ENCODE results near the gene ECE1. TPM values are rescaled to one million over a fixed set of nuclear protein-coding genes. Genes with fewer than 3 reads are reported as not detected.

ECE1 gene
- total RNA-seq, 2 donors from 2014 or later: 99.0 to 149 TPM

GRCh38 chr1:21313886-21314721 is 23.8 kb upstream of the ECE1 start:
- no peak overlapping the region for H3K27ac ChIP-seq
- H3K4me3 ChIP-seq: no peak overlapping the region
- H3K4me1 ChIP-seq: no peaks in the 10 kb centered on the region

GRCh38 chr1:21313203-21313885 is 23.1 kb upstream of the ECE1 start:
- intact Hi-C loops (cut with DNase I): no loop called here
- Histone ChIP-seq H3K9ac (ENCODE audit: low read depth in 2 of 2, low read length in 2 of 2) (no peak overlapping the region), H3K27me3 (no peaks in the 10 kb centered on the region), H3K9me3 (no peaks in the 10 kb centered on the region), H3K36me3 (no peaks in the 10 kb centered on the region), H3K4me3 (no peak overlapping the region), H3K4me1 (no peaks in the 10 kb centered on the region), H3K27ac (no peak overlapping the region)
- no peak for TF ChIP-seq CTCF (IDR thresholded peaks at IDR 0.05)
- DNase-seq: no peak

More at GRCh38 chr1:21313886-21314721, 23.8 kb upstream of the ECE1 start:
- TF ChIP-seq CTCF (IDR thresholded peaks at IDR 0.05): no peak
- intact Hi-C loops (cut with DNase I): no loop called here
- no peak for DNase-seq
- no peaks in the 10 kb centered on the region for H3K27me3 ChIP-seq
- no peaks in the 10 kb centered on the region for H3K36me3 ChIP-seq
- H3K9ac ChIP-seq (ENCODE audit: low read depth in 2 of 2, low read length in 2 of 2): no peak overlapping the region
- no peaks in the 10 kb centered on the region for H3K9me3 ChIP-seq

GRCh38 chr1:21312407-21312992 is 22.2 kb upstream of the ECE1 start:
- Histone ChIP-seq H3K27ac (no peak overlapping the region), H3K4me1 (no peaks in the 10 kb centered on the region), H3K4me3 (no peak overlapping the region), H3K27me3 (no peaks in the 10 kb centered on the region), H3K9me3 (no peaks in the 10 kb centered on the region), H3K9ac (ENCODE audit: low read depth in 2 of 2, low read length in 2 of 2) (no peak overlapping the region), H3K36me3 (no peaks in the 10 kb centered on the region)
- no peak for TF ChIP-seq CTCF (IDR thresholded peaks at IDR 0.05)
- intact Hi-C loops (cut with DNase I): no loop called here
- DNase-seq: no peak

- intact Hi-C loops (cut with DNase I): no loop called here
- Histone ChIP-seq H3K4me3 (no peak overlapping the region), H3K27ac (no peak overlapping the region), H3K9ac (ENCODE audit: low read depth in 2 of 2, low read length in 2 of 2) (no peak overlapping the region), H3K27me3 (no peaks in the 10 kb centered on the region), H3K9me3 (no peaks in the 10 kb centered on the region), H3K36me3 (no peaks in the 10 kb centered on the region), H3K4me1 (no peaks in the 10 kb centered on the region)
- no peak for TF ChIP-seq CTCF (IDR thresholded peaks at IDR 0.05)
- DNase-seq: no peak
These were observed 20.8 kb upstream of the ECE1 start for GRCh38 chr1:21311016-21311415.

GRCh38 chr1:21308847-21309652 is 18.8 kb upstream of the ECE1 start:
- Histone ChIP-seq H3K27ac (no peak overlapping the region), H3K9ac (ENCODE audit: low read depth in 2 of 2, low read length in 2 of 2) (no peak overlapping the region)
- no peak for DNase-seq

More at GRCh38 chr1:21308847-21309652, 18.8 kb upstream of the ECE1 start:
- Histone ChIP-seq H3K9me3 (no peaks in the 10 kb centered on the region), H3K4me1 (no peaks in the 10 kb centered on the region), H3K27me3 (no peaks in the 10 kb centered on the region), H3K36me3 (no peaks in the 10 kb centered on the region), H3K4me3 (no peak overlapping the region)
- intact Hi-C loops (cut with DNase I): no loop called here
- no peak for TF ChIP-seq CTCF (IDR thresholded peaks at IDR 0.05)
